GM23338 (cell line): Measurements from ENCODE around the gene RABGAP1L. TPM values are rescaled to one million over a fixed set of nuclear protein-coding genes. Genes with fewer than 3 reads are reported as not detected.
A peak's percentile ranks its signal among the peaks of the same experiment; 100 is the strongest.

ENCODE experiments used
- ATAC-seq: fragments of 200-7000 bp; cut with Tn5 transposase; 3 replicates; pipeline ENCODE4 v1.9.1; 2020
- DNase-seq: peaks from one replicate; pipeline ENCODE4 v3.0.0-alpha.2; 2015; ENCODE audit warnings: low spot score
- H2AFZ ChIP-seq: fragments of 200-600 bp; sonication (generic); 2 replicates; pipeline ENCODE4 v1.8.0; 2016; ENCODE audit warnings: antibody characterized with exemption, mild to moderate bottlenecking, moderate library complexity
- H3F3A ChIP-seq: fragments of 200-600 bp; sonication (generic); replicated peaks from 2 replicates; pipeline ENCODE4 v1.8.0; 2017; ENCODE audit warnings: antibody characterized with exemption, mixed run types, low read depth
- H3K27ac ChIP-seq: fragments of 200-600 bp; sonication (generic); 2 replicates; pipeline ENCODE4 v1.6.1; 2016; ENCODE audit warnings: low read depth
- H3K27me3 ChIP-seq: fragments of 200-600 bp; sonication (generic); 2 replicates; pipeline ENCODE4 v1.8.0; 2016; ENCODE audit warnings: mild to moderate bottlenecking, mixed run types, moderate library complexity; ENCODE audit not compliant: insufficient read depth
- H3K36me3 ChIP-seq: fragments of 200-600 bp; sonication (generic); 2 replicates; pipeline ENCODE4 v1.8.0; 2016; ENCODE audit warnings: mild to moderate bottlenecking; ENCODE audit not compliant: insufficient read depth
- H3K4me1 ChIP-seq: fragments of 200-600 bp; sonication (generic); 2 replicates; pipeline ENCODE4 v1.8.0; 2016; ENCODE audit warnings: mild to moderate bottlenecking, moderate library complexity; ENCODE audit not compliant: insufficient read depth
- H3K4me2 ChIP-seq: fragments of 200-600 bp; sonication (generic); 2 replicates; pipeline ENCODE4 v1.7.1; 2017; ENCODE audit warnings: mixed run types
- H3K4me3 ChIP-seq: fragments of 200-600 bp; sonication (generic); 2 replicates; pipeline ENCODE4 v1.6.1; 2016; ENCODE audit warnings: mixed run types
- H3K79me2 ChIP-seq: fragments of 200-600 bp; sonication (generic); replicated peaks from 2 replicates; pipeline ENCODE4 v1.8.0; 2017; ENCODE audit warnings: mild to moderate bottlenecking; ENCODE audit not compliant: insufficient read depth
- H3K9me2 ChIP-seq: fragments of 200-600 bp; sonication (generic); 2 replicates; pipeline ENCODE4 v1.8.0; 2017; ENCODE audit not compliant: insufficient read depth
- H4K20me1 ChIP-seq: fragments of 200-600 bp; sonication (generic); replicated peaks from 2 replicates; pipeline ENCODE4 v1.8.0; 2017; ENCODE audit warnings: mild to moderate bottlenecking; ENCODE audit not compliant: insufficient read depth
- H3K27ac Mint-ChIP-seq: 2 replicates; pipeline ENCODE4 v1.8.0; 2020; ENCODE audit warnings: inconsistent platforms, mild to moderate bottlenecking, moderate library complexity, mixed read lengths
- H3K27me3 Mint-ChIP-seq: 3 replicates; pipeline ENCODE4 v1.8.0; 2022; ENCODE audit warnings: low read depth, mild to moderate bottlenecking, moderate library complexity, mixed read lengths, inconsistent platforms; ENCODE audit not compliant: insufficient read depth, poor library complexity
- H3K36me3 Mint-ChIP-seq: 3 replicates; pipeline ENCODE4 v1.8.0; 2021; ENCODE audit warnings: low read depth, mild to moderate bottlenecking, inconsistent platforms, moderate library complexity, mixed read lengths
- H3K4me1 Mint-ChIP-seq: 3 replicates; pipeline ENCODE4 v1.8.0; 2020; ENCODE audit warnings: mild to moderate bottlenecking, inconsistent platforms, mixed read lengths
- H3K4me3 Mint-ChIP-seq: 3 replicates; pipeline ENCODE4 v1.8.0; 2021; ENCODE audit warnings: moderate library complexity, mild to moderate bottlenecking, inconsistent platforms, mixed read lengths
- H3K9me3 Mint-ChIP-seq: 3 replicates; pipeline ENCODE4 v1.8.0; 2020; ENCODE audit warnings: moderate library complexity, mild to moderate bottlenecking, inconsistent platforms, mixed read lengths
- CREB1 ChIP-seq: fragments of 250-450 bp; sonication (Bioruptor Pico); IDR thresholded peaks from 2 replicates; pipeline ENCODE4 v1.5.0; 2020; ENCODE audit warnings: low read depth, mild to moderate bottlenecking, moderate library complexity
- CTCF ChIP-seq, 2 experiments: fragments of 200-600 bp in 1 of 2; sonication (generic) in 1 of 2; conservative IDR thresholded peaks; 2 replicates each; pipeline versions ENCODE4 v1.5.1 to v1.6.1; 2016 to 2017; ENCODE audit warnings: antibody characterized with exemption in 2 of 2, low read depth in 2 of 2, mild to moderate bottlenecking in 2 of 2, moderate library complexity in 1 of 2
- ETS1 ChIP-seq: IDR thresholded peaks from 2 replicates; pipeline ENCODE4 v1.6.1; 2016; ENCODE audit warnings: antibody characterized with exemption
- JUNB ChIP-seq: IDR thresholded peaks from one replicate; pipeline ENCODE4 v1.6.1; 2016; ENCODE audit warnings: antibody characterized with exemption; ENCODE audit not compliant: unreplicated experiment
- NANOG ChIP-seq: IDR thresholded peaks from 2 replicates; pipeline ENCODE4 v1.6.1; 2016; ENCODE audit warnings: antibody characterized with exemption, borderline replicate concordance
- REST ChIP-seq: IDR thresholded peaks from one replicate; pipeline ENCODE4 v1.6.1; 2018; ENCODE audit warnings: antibody characterized with exemption; ENCODE audit not compliant: unreplicated experiment
- ZNF114 ChIP-seq: fragments of 250-450 bp; sonication (Bioruptor Pico); IDR thresholded peaks from 2 replicates; pipeline ENCODE4 v1.5.0; 2020; ENCODE audit warnings: mild to moderate bottlenecking, moderate library complexity
- ZNF331 ChIP-seq: fragments of 250-450 bp; sonication (Bioruptor Pico); IDR thresholded peaks from 2 replicates; pipeline ENCODE4 v1.5.0; 2020; ENCODE audit warnings: low read depth, mild to moderate bottlenecking, moderate library complexity
- polyA plus RNA-seq: library from polyadenylated mRNA; unstranded; fragments of >200 nt; fragmentation: Nextera tagmentation; extraction: Ambion mirVana; gene quantifications from 2 replicates; pipeline ENCODE4 v1.2.1, GENCODE V29; 2016
- total RNA-seq: library from RNA; depleted of rRNA; stranded (reverse); fragments of >200 nt; shearing (Covaris generic); gene quantifications from 2 replicates; pipeline ENCODE4 v1.2.3, GENCODE V29; 2014

The RABGAP1L gene
- total and polyA plus RNA-seq, 2 experiments from 2014 or later: 83.2 to 136 TPM

GRCh38 chr1:174623324-174624035, 464.2 kb downstream of the RABGAP1L start (continued):
- TF ChIP-seq REST (no peak), ETS1 (no peak)

- Mint-ChIP-seq H3K4me3 (no peak overlapping the region), H3K36me3 (no peaks in the 10 kb centered on the region), H3K4me1 (no peaks in the 10 kb centered on the region), H3K27ac (no peak overlapping the region), H3K27me3 (no peaks in the 10 kb centered on the region), H3K9me3 (peaks cover 5% of the 10 kb centered on the region; the same call in 2 of the 3 replicates)
- Histone ChIP-seq H3F3A (no peaks in the 10 kb centered on the region), H3K4me3 (no peak overlapping the region), H3K4me1 (no peaks in the 10 kb centered on the region), H3K4me2 (no peak overlapping the region), H4K20me1 (no peaks in the 10 kb centered on the region), H2AFZ (no peak overlapping the region), H3K36me3 (no peaks in the 10 kb centered on the region), H3K27me3 (no peaks in the 10 kb centered on the region), H3K79me2 (no peaks in the 10 kb centered on the region), H3K9me2 (no peaks in the 10 kb centered on the region), H3K27ac (no peak overlapping the region)
- DNase-seq (peak; percentile 17), ATAC-seq (no peak)
- TF ChIP-seq ZNF114: no peak
- no peak for TF ChIP-seq JUNB
- TF ChIP-seq CTCF (conservative IDR thresholded peaks at IDR 0.05; ENCODE audit: low read depth in 2 of 2): no peak
- TF ChIP-seq CREB1: no peak
- no peak for TF ChIP-seq ZNF331 (CRISPR knock-in tag)
- TF ChIP-seq ETS1: no peak
- TF ChIP-seq NANOG: no peak
These were observed 467.0 kb downstream of the RABGAP1L start for GRCh38 chr1:174626031-174627025.
